ENCODE results near the gene LRRIQ3. TPM values are rescaled to one million over a fixed set of nuclear protein-coding genes. Genes with fewer than 3 reads are reported as not detected.

The LRRIQ3 gene
- 1 to 10 TPM in 3 of 5 donors, under 1 TPM in 2; 0.77 to 3.4 (median 1.3) TPM for total RNA-seq
- total RNA-seq (2013) = 1.7 TPM
- 0.23 to 9.4 (median 2.2) reads per million in 29 experiments for total RNA-seq

- peak within 1 kb of the TSS; percentile 80 for H3K27ac ChIP-seq (ENCODE audit: low read length)
- ChIA-PET CTCF (interaction anchor here in 1 of 2 donors (0.5 to 1.7 kb wide), 3 partner anchors 24 to 536 kb away, joined by 3 to 5 read pairs (median 4); partner anchors contain the start of gene TYW3), POLR2A (interaction anchor here in 1 of 2 donors (0.6 kb wide), 1 partner anchor 57 kb away, joined by 3 read pairs; no protein-coding TSS in a partner anchor)
- WGBS (ENCODE audit: insufficient coverage) = 3% methylated on average over 35 of the region's 41 CpGs
- DNase-seq (peak; percentile 85 to 98 (median 92)), ATAC-seq (replicated peaks in 1 of 4) (peak; percentile 95 to 98 (median 97))
- H3K36me3 Mint-ChIP-seq = peaks cover 13% of the 10 kb centered on the region
- no peaks in the 10 kb centered on the region for H3K27me3 ChIP-seq (replicated peaks in 1 of 2; ENCODE audit: control insufficient read depth in 2 of 2, extremely low read depth in 1 of 2, insufficient read depth in 2 of 2, low read length in 1 of 2)
- no peaks in the 10 kb centered on the region for H3K27me3 Mint-ChIP-seq
- H3K27ac Mint-ChIP-seq = peak within 1 kb of the TSS; percentile 88 to 96
- peak within 1 kb of the TSS; percentile 75 to 81 for H3K4me3 ChIP-seq (ENCODE audit: control insufficient read depth in 1 of 2, extremely low read depth in 1 of 2, low read length in 1 of 2)
- no peaks in the 10 kb centered on the region for H3K9me3 ChIP-seq
- H3K9me3 Mint-ChIP-seq = no peaks in the 10 kb centered on the region
- peaks cover 4 to 8% of the 10 kb centered on the region in 2 experiments for H3K4me1 ChIP-seq (ENCODE audit: control insufficient read depth in 1 of 2, extremely low read depth in 1 of 2, insufficient read depth in 2 of 2, low read length in 2 of 2)
- no peaks in the 10 kb centered on the region for H3K36me3 ChIP-seq (ENCODE audit: control insufficient read depth in 2 of 2, extremely low read depth in 1 of 2, insufficient read depth in 1 of 2, low read length in 1 of 2)
- peak within 1 kb of the TSS; percentile 87 to 89 (median 88) for H3K4me3 Mint-ChIP-seq
- peaks cover 22 to 34% (median 34%) of the 10 kb centered on the region in 3 donors for H3K4me1 Mint-ChIP-seq
Measured at GRCh38 chr1:74197657-74198552, at the start of gene LRRIQ3, which contains the start of gene FPGT. LRRIQ3 (minus strand) TSS chr1:74198176; CDS start chr1:74183684, 14,492 bp downstream. FPGT (plus strand) TSS chr1:74198242; CDS start chr1:74198279, 37 bp downstream.

- POLR2A ChIA-PET = no interaction called here
- 57% methylated on average over 1 of the region's 2 CpGs for WGBS (ENCODE audit: insufficient coverage)
- ATAC-seq (replicated peaks in 1 of 4) = no peak
Measured at GRCh38 chr1:74246315-74246714, 48.3 kb upstream of the LRRIQ3 start.

GRCh38 chr1:74245168-74245772, 47.3 kb upstream of the LRRIQ3 start:
- Histone ChIP-seq H3K27me3 (replicated peaks in 1 of 2; ENCODE audit: control insufficient read depth in 2 of 2, extremely low read depth in 1 of 2, insufficient read depth in 2 of 2, low read length in 1 of 2) (no peaks in the 10 kb centered on the region), H3K4me1 (ENCODE audit: control insufficient read depth in 1 of 2, extremely low read depth in 1 of 2, insufficient read depth in 2 of 2, low read length in 2 of 2) (no peaks in the 10 kb centered on the region), H3K9me3 (no peaks in the 10 kb centered on the region), H3K4me3 (ENCODE audit: control insufficient read depth in 1 of 2, extremely low read depth in 1 of 2, low read length in 1 of 2) (no peak overlapping the region), H3K36me3 (ENCODE audit: control insufficient read depth in 2 of 2, extremely low read depth in 1 of 2, insufficient read depth in 1 of 2, low read length in 1 of 2) (no peaks in the 10 kb centered on the region), H3K27ac (ENCODE audit: low read length) (no peak overlapping the region)
- no peak overlapping the region for H3K27ac Mint-ChIP-seq
- no peak overlapping the region for H3K4me3 Mint-ChIP-seq
- H3K36me3 Mint-ChIP-seq = peaks cover 3% of the 10 kb centered on the region
- POLR2A ChIA-PET = no interaction called here
- ATAC-seq (replicated peaks in 1 of 4) (no peak), DNase-seq (no peak)
- CTCF ChIA-PET = interaction anchor here in 1 of 2 donors (0.5 kb wide), 1 partner anchor 748 kb away, joined by 3 read pairs; no protein-coding TSS in a partner anchor
- no peaks in the 10 kb centered on the region for H3K27me3 Mint-ChIP-seq
- no peaks in the 10 kb centered on the region for H3K4me1 Mint-ChIP-seq
- H3K9me3 Mint-ChIP-seq = no peaks in the 10 kb centered on the region
- 11% methylated on average over 2 of the region's 2 CpGs for WGBS (ENCODE audit: insufficient coverage)

More at GRCh38 chr1:74246315-74246714, 48.3 kb upstream of the LRRIQ3 start:
- no peaks in the 10 kb centered on the region for H3K9me3 Mint-ChIP-seq
- Histone ChIP-seq H3K27ac (ENCODE audit: low read length) (no peak overlapping the region), H3K27me3 (replicated peaks in 1 of 2; ENCODE audit: control insufficient read depth in 2 of 2, extremely low read depth in 1 of 2, insufficient read depth in 2 of 2, low read length in 1 of 2) (no peaks in the 10 kb centered on the region), H3K4me3 (ENCODE audit: control insufficient read depth in 1 of 2, extremely low read depth in 1 of 2, low read length in 1 of 2) (no peak overlapping the region), H3K4me1 (ENCODE audit: control insufficient read depth in 1 of 2, extremely low read depth in 1 of 2, insufficient read depth in 2 of 2, low read length in 2 of 2) (no peaks in the 10 kb centered on the region), H3K36me3 (ENCODE audit: control insufficient read depth in 2 of 2, extremely low read depth in 1 of 2, insufficient read depth in 1 of 2, low read length in 1 of 2) (no peaks in the 10 kb centered on the region), H3K9me3 (no peaks in the 10 kb centered on the region)
- CTCF ChIA-PET = no interaction called here
- no peak overlapping the region for H3K4me3 Mint-ChIP-seq
- no peaks in the 10 kb centered on the region for H3K27me3 Mint-ChIP-seq
- no peak overlapping the region for H3K27ac Mint-ChIP-seq
- no peaks in the 10 kb centered on the region for H3K4me1 Mint-ChIP-seq
- H3K36me3 Mint-ChIP-seq = peaks cover 3% of the 10 kb centered on the region
- DNase-seq = no peak

- Histone ChIP-seq H3K27me3 (replicated peaks in 1 of 2; ENCODE audit: control insufficient read depth in 2 of 2, extremely low read depth in 1 of 2, insufficient read depth in 2 of 2, low read length in 1 of 2) (no peaks in the 10 kb centered on the region), H3K9me3 (no peaks in the 10 kb centered on the region), H3K4me3 (ENCODE audit: control insufficient read depth in 1 of 2, extremely low read depth in 1 of 2, low read length in 1 of 2) (no peak overlapping the region), H3K36me3 (ENCODE audit: control insufficient read depth in 2 of 2, extremely low read depth in 1 of 2, insufficient read depth in 1 of 2, low read length in 1 of 2) (no peaks in the 10 kb centered on the region), H3K27ac (ENCODE audit: low read length) (no peak overlapping the region), H3K4me1 (ENCODE audit: control insufficient read depth in 1 of 2, extremely low read depth in 1 of 2, insufficient read depth in 2 of 2, low read length in 2 of 2) (no peaks in the 10 kb centered on the region)
- DNase-seq = no peak
- Mint-ChIP-seq H3K36me3 (no peaks in the 10 kb centered on the region), H3K4me3 (no peak overlapping the region), H3K27ac (no peak overlapping the region), H3K9me3 (peaks cover 0 to 4% (median 0%) of the 10 kb centered on the region in 3 donors), H3K4me1 (no peaks in the 10 kb centered on the region), H3K27me3 (no peaks in the 10 kb centered on the region)
- ChIA-PET CTCF (no interaction called here), POLR2A (no interaction called here)
- no peak for ATAC-seq (replicated peaks in 1 of 4)
- no CpG with 5 or more reads among the region's 4 CpGs for WGBS (ENCODE audit: insufficient coverage)
Measured at GRCh38 chr1:74237787-74238186, 39.8 kb upstream of the LRRIQ3 start.

- POLR2A ChIA-PET = no interaction called here
Measured at GRCh38 chr1:74237035-74237434, 39.1 kb upstream of the LRRIQ3 start.

GRCh38 chr1:74236440-74236839, 38.5 kb upstream of the LRRIQ3 start:
- Histone ChIP-seq H3K9me3 (no peaks in the 10 kb centered on the region), H3K4me1 (ENCODE audit: control insufficient read depth in 1 of 2, extremely low read depth in 1 of 2, insufficient read depth in 2 of 2, low read length in 2 of 2) (no peaks in the 10 kb centered on the region), H3K4me3 (ENCODE audit: control insufficient read depth in 1 of 2, extremely low read depth in 1 of 2, low read length in 1 of 2) (no peak overlapping the region), H3K27me3 (replicated peaks in 1 of 2; ENCODE audit: control insufficient read depth in 2 of 2, extremely low read depth in 1 of 2, insufficient read depth in 2 of 2, low read length in 1 of 2) (no peaks in the 10 kb centered on the region), H3K27ac (ENCODE audit: low read length) (no peak overlapping the region), H3K36me3 (ENCODE audit: control insufficient read depth in 2 of 2, extremely low read depth in 1 of 2, insufficient read depth in 1 of 2, low read length in 1 of 2) (no peaks in the 10 kb centered on the region)
- POLR2A ChIA-PET = no interaction called here
- H3K9me3 Mint-ChIP-seq = peaks cover 0 to 7% (median 5%) of the 10 kb centered on the region in 3 donors
- no peaks in the 10 kb centered on the region for H3K36me3 Mint-ChIP-seq
- H3K4me3 Mint-ChIP-seq = no peak overlapping the region
- H3K27me3 Mint-ChIP-seq = no peaks in the 10 kb centered on the region
- CTCF ChIA-PET = interaction anchor here in 1 of 2 donors (0.8 kb wide), 1 partner anchor 14 kb away, joined by 3 read pairs; no protein-coding TSS in a partner anchor
- DNase-seq = no peak
- H3K27ac Mint-ChIP-seq = no peak overlapping the region
- no peak for ATAC-seq (replicated peaks in 1 of 4)
- no peaks in the 10 kb centered on the region for H3K4me1 Mint-ChIP-seq
- WGBS (ENCODE audit: insufficient coverage) = 94% methylated on average over 2 of the region's 3 CpGs

More at GRCh38 chr1:74237035-74237434, 39.1 kb upstream of the LRRIQ3 start:
- Mint-ChIP-seq H3K4me3 (no peak overlapping the region), H3K9me3 (peaks cover 0 to 7% (median 4%) of the 10 kb centered on the region in 3 donors), H3K27me3 (no peaks in the 10 kb centered on the region), H3K36me3 (no peaks in the 10 kb centered on the region), H3K4me1 (no peaks in the 10 kb centered on the region), H3K27ac (no peak overlapping the region)
- no peaks in the 10 kb centered on the region for H3K36me3 ChIP-seq (ENCODE audit: control insufficient read depth in 2 of 2, extremely low read depth in 1 of 2, insufficient read depth in 1 of 2, low read length in 1 of 2)
- DNase-seq = no peak
- H3K27me3 ChIP-seq (replicated peaks in 1 of 2; ENCODE audit: control insufficient read depth in 2 of 2, extremely low read depth in 1 of 2, insufficient read depth in 2 of 2, low read length in 1 of 2) = no peaks in the 10 kb centered on the region
- 40% methylated on average over 1 of the region's 1 CpG for WGBS (ENCODE audit: insufficient coverage)
- no peak for ATAC-seq (replicated peaks in 1 of 4)
- no peaks in the 10 kb centered on the region for H3K9me3 ChIP-seq
- CTCF ChIA-PET = no interaction called here
- H3K4me1 ChIP-seq (ENCODE audit: control insufficient read depth in 1 of 2, extremely low read depth in 1 of 2, insufficient read depth in 2 of 2, low read length in 2 of 2) = no peaks in the 10 kb centered on the region
- no peak overlapping the region for H3K4me3 ChIP-seq (ENCODE audit: control insufficient read depth in 1 of 2, extremely low read depth in 1 of 2, low read length in 1 of 2)
- H3K27ac ChIP-seq (ENCODE audit: low read length) = no peak overlapping the region

All from T-cell (primary cell).